HepG2 (cell line): Measurements from ENCODE around the gene CDH1. TPM values are rescaled to one million over a fixed set of nuclear protein-coding genes. Genes with fewer than 3 reads are reported as not detected.

ENCODE experiments used
- ARID4A ChIP-seq: sonication (generic); formaldehyde crosslinking; IDR thresholded peaks from 2 replicates; pipeline ENCODE4 v1.5.0; 2020; ENCODE audit warnings: mild to moderate bottlenecking, missing genetic modification reagents, borderline replicate concordance
- BCL6 ChIP-seq: IDR thresholded peaks from 2 replicates; pipeline ENCODE4 v1.6.1; 2016; ENCODE audit warnings: missing genetic modification reagents, missing compliant biosample characterization
- GATAD2A ChIP-seq: IDR thresholded peaks from 2 replicates; pipeline ENCODE4 v1.6.1; 2016
- IKZF5 ChIP-seq: IDR thresholded peaks from 2 replicates; pipeline ENCODE4 v1.6.1; 2018; ENCODE audit warnings: missing genetic modification reagents, mild to moderate bottlenecking, missing compliant biosample characterization
- MAFF ChIP-seq: IDR thresholded peaks from 2 replicates; pipeline ENCODE4 v1.6.1; 2011; ENCODE audit warnings: low read depth, low read length, improper control_type of control experiment
- MIER3 ChIP-seq: IDR thresholded peaks from 2 replicates; pipeline ENCODE4 v1.6.1; 2016; ENCODE audit warnings: missing compliant biosample characterization, borderline replicate concordance
- NFKB2 ChIP-seq: sonication (generic); formaldehyde crosslinking; IDR thresholded peaks from 2 replicates; pipeline ENCODE4 v1.4.0; 2020; ENCODE audit warnings: missing genetic modification reagents, borderline replicate concordance
- ONECUT2 ChIP-seq: sonication (generic); formaldehyde crosslinking; IDR thresholded peaks from 2 replicates; pipeline ENCODE4 v1.4.0; 2020; ENCODE audit warnings: missing genetic modification reagents
- RARA ChIP-seq: IDR thresholded peaks from 2 replicates; pipeline ENCODE4 v1.6.1; 2016; ENCODE audit warnings: missing genetic modification reagents, missing compliant biosample characterization
- SMC3 ChIP-seq: IDR thresholded peaks from 2 replicates; pipeline ENCODE4 v1.6.1; 2011; ENCODE audit warnings: low read length, improper control_type of control experiment
- SOX5 ChIP-seq: IDR thresholded peaks from 2 replicates; pipeline ENCODE4 v1.6.1; 2016; ENCODE audit warnings: borderline replicate concordance
- TFDP1 ChIP-seq: IDR thresholded peaks from 2 replicates; pipeline ENCODE4 v1.6.1; 2016; ENCODE audit warnings: missing compliant biosample characterization, missing genetic modification reagents, borderline replicate concordance
- ZBTB25 ChIP-seq: IDR thresholded peaks from 2 replicates; pipeline ENCODE4 v1.6.1; 2018; ENCODE audit warnings: missing genetic modification reagents
- ZKSCAN8 ChIP-seq: IDR thresholded peaks from 2 replicates; pipeline ENCODE4 v1.6.1; 2016; ENCODE audit warnings: borderline replicate concordance, missing genetic modification reagents, missing compliant biosample characterization
- ZNF513 ChIP-seq: sonication (generic); formaldehyde crosslinking; conservative IDR thresholded peaks from 2 replicates; pipeline ENCODE4 v1.5.0; 2020; ENCODE audit warnings: missing genetic modification reagents
- ZNF556 ChIP-seq: sonication (generic); formaldehyde crosslinking; IDR thresholded peaks from 2 replicates; pipeline ENCODE4 v1.4.0; 2020; ENCODE audit warnings: mild to moderate bottlenecking, missing genetic modification reagents, borderline replicate concordance
- ZNF614 ChIP-seq: IDR thresholded peaks from 2 replicates; pipeline ENCODE4 v1.6.1; 2018; ENCODE audit warnings: missing biosample characterization, missing genetic modification reagents, inconsistent platforms, borderline replicate concordance
- ZNF766 ChIP-seq: sonication (generic); formaldehyde crosslinking; IDR thresholded peaks from 2 replicates; pipeline ENCODE4 v1.5.0; 2020; ENCODE audit warnings: missing genetic modification reagents, borderline replicate concordance
- ZSCAN21 ChIP-seq: sonication (generic); formaldehyde crosslinking; IDR thresholded peaks from 2 replicates; pipeline ENCODE4 v1.8.0; 2022; ENCODE audit warnings: mild to moderate bottlenecking, missing genetic modification reagents, moderate library complexity, borderline replicate concordance
- polyA plus RNA-seq, 8 experiments: library from polyadenylated mRNA; depleted of rRNA in 3 of 8; stranded (reverse) in 7 of 8; unstranded in 1 of 8; fragments of >200 nt; fragmentation: Illumina TruSeq in 4 of 8; extraction: Trizol in 4 of 8; gene quantifications; 2 replicates each; pipeline versions ENCODE4 v1.2.1 to v1.2.3, GENCODE V29; 2011 to 2016; ENCODE audit warnings: low read depth in 4 of 8, missing spikeins in 1 of 8, mixed read lengths in 1 of 8; ENCODE audit not compliant: insufficient read depth in 1 of 8
- total RNA-seq, 5 experiments: library from RNA; depleted of rRNA; stranded (reverse); fragments of >200 nt; fragmentation: Illumina TruSeq; extraction: Trizol; gene quantifications; 2 replicates each; pipeline ENCODE4 v1.2.3, GENCODE V29; 2016; ENCODE audit warnings: low read depth in 1 of 5

CDH1 gene
- total and polyA plus RNA-seq, 2 of the 13 experiments (the other 11 are each of a cell fraction or from before 2014, with no cell fraction given), result 0.95 to 9.8 TPM

GRCh38 chr16:68800257-68800875 is 63.3 kb downstream of the CDH1 start (continued):
- no peak for TF ChIP-seq ZSCAN21 (CRISPR knock-in tag)
- peak; percentile 57; the same call in 1 of the 2 replicates for TF ChIP-seq GATAD2A (CRISPR knock-in tag)
- TF ChIP-seq IKZF5 (CRISPR knock-in tag), result peak; percentile 66; the same call in 1 of the 2 replicates
- peak; percentile 41; the same call in 1 of the 2 replicates for TF ChIP-seq ZKSCAN8 (CRISPR knock-in tag)
- TF ChIP-seq ARID4A (CRISPR knock-in tag), result no peak; the same call in 1 of the 2 replicates
- 0 out of 2 replicates have a peak, but pooled peaks have one; percentile 12 for TF ChIP-seq ONECUT2 (CRISPR knock-in tag)
- no peak for TF ChIP-seq ZNF513 (CRISPR knock-in tag)
- TF ChIP-seq MAFF, result peak; percentile 52; the same call in 1 of the 2 replicates
- peak; percentile 17; the same call in 1 of the 2 replicates for TF ChIP-seq BCL6 (CRISPR knock-in tag)
- TF ChIP-seq SOX5, result peak; percentile 12; the same call in 1 of the 2 replicates
- TF ChIP-seq TFDP1 (CRISPR knock-in tag), result no peak
- 0 out of 2 replicates have a peak, but pooled peaks have one; percentile 14 for TF ChIP-seq RARA (CRISPR knock-in tag)
- TF ChIP-seq NFKB2 (CRISPR knock-in tag), result no peak
- TF ChIP-seq ZNF556 (CRISPR knock-in tag), result 0 out of 2 replicates have a peak, but pooled peaks have one; percentile 27
- TF ChIP-seq ZNF614 (CRISPR knock-in tag), result 0 out of 2 replicates have a peak, but pooled peaks have one; percentile 55
- TF ChIP-seq ZNF766, result no peak
- peak; percentile 100 for TF ChIP-seq SMC3
- TF ChIP-seq ZBTB25 (CRISPR knock-in tag), result 0 out of 2 replicates have a peak, but pooled peaks have one; percentile 53
- TF ChIP-seq MIER3 (CRISPR knock-in tag), result peak; percentile 65; the same call in 1 of the 2 replicates
